Loucy (cell line): ENCODE results near the gene TSC2.

Source experiments
- EZH2phosphoT487 ChIP-seq: fragments of 200-600 bp; IDR thresholded peaks from 2 replicates; pipeline ENCODE4 v1.6.1; 2018; ENCODE audit warnings: antibody characterized with exemption, mild to moderate bottlenecking, moderate library complexity, borderline replicate concordance
- TF ChIP-seq, protein P1 (sequence below): fragments of 200-600 bp; sonication (generic); conservative IDR thresholded peaks from 2 replicates; pipeline ENCODE4 v1.5.1; 2014; ENCODE audit warnings: mild to moderate bottlenecking, antibody characterized with exemption, low read length

DNA sequence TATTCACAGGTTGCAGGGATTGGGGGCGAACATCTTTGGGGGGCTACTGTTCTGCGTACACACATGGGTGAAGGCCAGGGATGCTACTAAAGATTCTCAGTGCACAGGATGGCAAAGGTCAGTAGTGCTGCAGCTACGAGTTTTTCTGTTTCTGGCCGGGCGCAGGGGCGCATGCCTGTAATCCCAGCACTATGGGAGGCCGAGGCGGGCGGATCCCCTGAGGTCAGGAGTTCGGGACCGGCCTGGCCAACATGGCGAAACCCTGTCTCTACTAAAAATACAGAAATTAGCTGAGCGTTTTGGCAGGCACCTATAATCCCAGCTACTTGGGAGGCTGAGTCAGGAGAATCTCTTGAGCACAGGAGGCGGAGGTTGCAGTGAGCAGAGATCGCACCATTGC is 34.3 kb upstream of the TSC2 start:
- TF ChIP-seq, protein P1, sequence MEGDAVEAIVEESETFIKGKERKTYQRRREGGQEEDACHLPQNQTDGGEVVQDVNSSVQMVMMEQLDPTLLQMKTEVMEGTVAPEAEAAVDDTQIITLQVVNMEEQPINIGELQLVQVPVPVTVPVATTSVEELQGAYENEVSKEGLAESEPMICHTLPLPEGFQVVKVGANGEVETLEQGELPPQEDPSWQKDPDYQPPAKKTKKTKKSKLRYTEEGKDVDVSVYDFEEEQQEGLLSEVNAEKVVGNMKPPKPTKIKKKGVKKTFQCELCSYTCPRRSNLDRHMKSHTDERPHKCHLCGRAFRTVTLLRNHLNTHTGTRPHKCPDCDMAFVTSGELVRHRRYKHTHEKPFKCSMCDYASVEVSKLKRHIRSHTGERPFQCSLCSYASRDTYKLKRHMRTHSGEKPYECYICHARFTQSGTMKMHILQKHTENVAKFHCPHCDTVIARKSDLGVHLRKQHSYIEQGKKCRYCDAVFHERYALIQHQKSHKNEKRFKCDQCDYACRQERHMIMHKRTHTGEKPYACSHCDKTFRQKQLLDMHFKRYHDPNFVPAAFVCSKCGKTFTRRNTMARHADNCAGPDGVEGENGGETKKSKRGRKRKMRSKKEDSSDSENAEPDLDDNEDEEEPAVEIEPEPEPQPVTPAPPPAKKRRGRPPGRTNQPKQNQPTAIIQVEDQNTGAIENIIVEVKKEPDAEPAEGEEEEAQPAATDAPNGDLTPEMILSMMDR = no peak
- no peak for TF ChIP-seq EZH2phosphoT487
